Spleen (tissue), 11 donors: Measurements from ENCODE around the gene FMO1. TPM values are rescaled to one million over a fixed set of nuclear protein-coding genes. Genes with fewer than 3 reads are reported as not detected.

Experiments used
- DNase-seq: peaks from one replicate; pipeline ENCODE4 v3.0.0-alpha.2; 2020
- H3K27ac ChIP-seq, 8 donors: fragments of 200-600 bp; sonication (generic) in 7 of 8; 1 replicate in 4 of 8; 2 replicates in 4 of 8; pipeline versions ENCODE4 v1.5.0 to v1.8.0; 2016 to 2021; ENCODE audit warnings: inconsistent platforms in 4 of 8, mild to moderate bottlenecking in 4 of 8, moderate library complexity in 1 of 8
- H3K27me3 ChIP-seq, 7 donors: fragments of 200-600 bp; sonication (generic) in 6 of 7; replicated peaks in 1 of 7; 1 replicate in 4 of 7; 2 replicates in 3 of 7; pipeline versions ENCODE4 v1.5.0 to v1.8.0; 2016 to 2021; ENCODE audit warnings: inconsistent platforms in 3 of 7, mild to moderate bottlenecking in 1 of 7
- H3K36me3 ChIP-seq, 6 donors: fragments of 200-600 bp; sonication (generic) in 5 of 6; 1 replicate in 4 of 6; 2 replicates in 2 of 6; pipeline versions ENCODE4 v1.5.0 to v1.8.0; 2016 to 2021; ENCODE audit warnings: inconsistent platforms in 2 of 6
- H3K4me1 ChIP-seq, 6 donors: fragments of 200-600 bp; sonication (generic) in 5 of 6; 1 replicate in 3 of 6; 2 replicates in 3 of 6; pipeline versions ENCODE4 v1.5.0 to v1.8.0; 2016 to 2021; ENCODE audit warnings: inconsistent platforms in 3 of 6
- H3K4me3 ChIP-seq, 8 donors: fragments of 200-600 bp; sonication (generic) in 7 of 8; 1 replicate in 4 of 8; 2 replicates in 4 of 8; pipeline versions ENCODE4 v1.5.0 to v1.8.0; 2016 to 2021; ENCODE audit warnings: inconsistent platforms in 4 of 8, mild to moderate bottlenecking in 4 of 8, moderate library complexity in 2 of 8
- H3K9me3 ChIP-seq, 8 donors: fragments of 200-600 bp; sonication (generic) in 7 of 8; 1 replicate in 4 of 8; 2 replicates in 4 of 8; pipeline versions ENCODE4 v1.5.0 to v1.8.0; 2016 to 2021; ENCODE audit warnings: inconsistent platforms in 4 of 8
- POLR2A ChIP-seq, 3 donors: fragments of 450-650 bp; IDR thresholded peaks; one replicate each; pipeline ENCODE4 v1.5.1; 2017; ENCODE audit warnings: antibody characterized with exemption in 3 of 3, mild to moderate bottlenecking in 1 of 3
- POLR2AphosphoS5 ChIP-seq, 3 donors: sonication (generic); formaldehyde crosslinking; IDR thresholded peaks; one replicate each; pipeline ENCODE4 v1.5.1; 2017; ENCODE audit warnings: antibody characterized with exemption in 3 of 3
- WGBS, 5 donors: extraction: QIAGEN DNeasy Blood & Tissue Kit in 3 of 5; methylation state at CpG; one replicate each; pipeline versions ENCODE4 v1.1.5 to v1.1.7; 2013 to 2018; 5-methylcytosine and 5-hydroxymethylcytosine counted together
- intact Hi-C: fragments of 100-400 bp; cut with DNase I; formaldehyde crosslinking; loops from one replicate; pipeline ENCODE4 v1.15.0; 2023; ENCODE audit warnings: low total_unique reads
- polyA plus RNA-seq, 3 donors: library from polyadenylated mRNA; stranded (reverse); fragments of 200-250 nt; gene quantifications; one replicate each; pipeline ENCODE4 v1.2.1, GENCODE V29; 2013
- total RNA-seq, 7 donors: library from RNA; depleted of rRNA in 3 of 7; stranded (reverse); fragments of >200 nt in 3 of 7; fragmentation: NEBNext Ultra II Directional in 4 of 7; extraction: Animal tissue kit (Norgen Biotek cat#: 25700) in 4 of 7; gene quantifications; one replicate each; pipeline versions ENCODE4 v1.1.0 to v1.2.1, GENCODE V29; 2016 to 2021
- TF ChIP-seq, protein P1 (sequence below), 11 experiments: fragments of 200-600 bp in 7 of 11; fragments of 450-650 bp in 4 of 11; sonication (generic) in 4 of 11; IDR thresholded peaks in 8 of 11; conservative IDR thresholded peaks in 3 of 11; 1 replicate in 7 of 11; 2 replicates in 4 of 11; pipeline versions ENCODE4 v1.4.0 to v1.8.0; 2016 to 2021; ENCODE audit warnings: antibody characterized with exemption in 11 of 11, inconsistent platforms in 4 of 11, mild to moderate bottlenecking in 1 of 11
- donor health status: healthy with polysubstance abuse.
- donor health status: DM: no; HTN: no; CAD: no; lungs with moderate emphysema.
- donor health status: DM: no; HTN: no; CAD: no.
- donor health status: Bipolar disorder and iron deficiency.
- donor health status: healthy.
- donor health status: DM: no; HTN: no; CAD: no.
- donor health status: DM: yes; HTN: yes; CAD: no.

FMO1 gene
- total and polyA plus RNA-seq, 10 donors, result 0.17 to 0.30 (median 0.22) TPM; not detected in 7

DNA sequence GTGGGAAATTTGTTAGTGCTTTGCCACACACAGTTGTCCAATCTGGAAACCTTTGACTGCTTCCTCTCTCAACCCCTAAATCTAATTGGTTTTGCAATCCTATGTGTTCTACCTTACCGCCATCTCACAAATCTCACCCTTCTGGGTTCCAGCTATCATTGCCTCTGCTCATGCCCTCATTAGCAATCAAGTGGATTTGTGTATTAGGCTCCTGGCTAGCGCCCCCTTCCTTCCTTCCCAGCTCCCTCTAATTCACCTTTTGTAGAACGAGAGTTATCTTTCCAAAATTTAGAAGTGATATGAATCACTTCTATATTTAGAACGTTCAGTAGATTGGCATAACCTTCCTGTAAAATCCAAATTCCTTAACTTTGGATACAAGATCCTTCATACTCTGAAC is 18.6 kb downstream of the FMO1 start:
- Histone ChIP-seq H3K9me3 (peaks cover 0 to 5% (median 0%) of the 10 kb centered on the region in 8 donors), H3K27ac (no peak overlapping the region), H3K4me1 (no peaks in the 10 kb centered on the region), H3K4me3 (no peak overlapping the region), H3K27me3 (no peaks in the 10 kb centered on the region), H3K36me3 (no peaks in the 10 kb centered on the region)
- no peak for DNase-seq
- WGBS, 5 donors, result 64 to 78% (median 73%) methylated on average over 4 of the region's 4 CpGs
- intact Hi-C loops, result no loop called here
- TF ChIP-seq, protein P1, sequence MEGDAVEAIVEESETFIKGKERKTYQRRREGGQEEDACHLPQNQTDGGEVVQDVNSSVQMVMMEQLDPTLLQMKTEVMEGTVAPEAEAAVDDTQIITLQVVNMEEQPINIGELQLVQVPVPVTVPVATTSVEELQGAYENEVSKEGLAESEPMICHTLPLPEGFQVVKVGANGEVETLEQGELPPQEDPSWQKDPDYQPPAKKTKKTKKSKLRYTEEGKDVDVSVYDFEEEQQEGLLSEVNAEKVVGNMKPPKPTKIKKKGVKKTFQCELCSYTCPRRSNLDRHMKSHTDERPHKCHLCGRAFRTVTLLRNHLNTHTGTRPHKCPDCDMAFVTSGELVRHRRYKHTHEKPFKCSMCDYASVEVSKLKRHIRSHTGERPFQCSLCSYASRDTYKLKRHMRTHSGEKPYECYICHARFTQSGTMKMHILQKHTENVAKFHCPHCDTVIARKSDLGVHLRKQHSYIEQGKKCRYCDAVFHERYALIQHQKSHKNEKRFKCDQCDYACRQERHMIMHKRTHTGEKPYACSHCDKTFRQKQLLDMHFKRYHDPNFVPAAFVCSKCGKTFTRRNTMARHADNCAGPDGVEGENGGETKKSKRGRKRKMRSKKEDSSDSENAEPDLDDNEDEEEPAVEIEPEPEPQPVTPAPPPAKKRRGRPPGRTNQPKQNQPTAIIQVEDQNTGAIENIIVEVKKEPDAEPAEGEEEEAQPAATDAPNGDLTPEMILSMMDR (IDR thresholded peaks at IDR 0.05 in 8 of 11, conservative IDR thresholded peaks at IDR 0.05 in 3 of 11), result no peak
- TF ChIP-seq POLR2AphosphoS5 (IDR thresholded peaks at IDR 0.05) (no peak), POLR2A (IDR thresholded peaks at IDR 0.05) (no peak)

DNA sequence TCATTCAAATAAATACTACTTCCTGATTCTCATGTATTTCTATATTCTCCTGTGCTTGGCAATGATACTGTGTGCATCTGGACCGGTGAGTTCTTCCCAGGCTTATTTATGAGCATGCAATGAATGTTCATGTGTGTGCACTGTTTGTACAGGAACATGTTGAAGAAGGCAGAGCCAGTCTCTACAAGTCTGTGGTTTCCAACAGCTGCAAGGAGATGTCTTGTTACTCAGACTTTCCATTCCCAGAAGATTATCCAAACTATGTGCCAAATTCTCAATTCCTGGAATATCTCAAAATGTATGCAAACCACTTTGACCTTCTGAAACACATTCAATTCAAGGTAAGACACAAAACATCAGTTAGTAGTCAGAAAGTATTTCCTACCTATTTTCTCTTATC is 19.1 kb downstream of the FMO1 start:
- H3K36me3 ChIP-seq, result no peaks in the 10 kb centered on the region
- TF ChIP-seq POLR2AphosphoS5 (IDR thresholded peaks at IDR 0.05) (no peak), POLR2A (IDR thresholded peaks at IDR 0.05) (no peak)
- TF ChIP-seq, protein P1 (IDR thresholded peaks at IDR 0.05 in 8 of 11, conservative IDR thresholded peaks at IDR 0.05 in 3 of 11), result no peak
- peaks cover 0 to 6% (median 0%) of the 10 kb centered on the region in 8 donors for H3K9me3 ChIP-seq
- no peak for DNase-seq
- intact Hi-C loops, result no loop called here
- no peak overlapping the region for H3K27ac ChIP-seq
- no peak overlapping the region for H3K4me3 ChIP-seq
- no peaks in the 10 kb centered on the region for H3K27me3 ChIP-seq
- H3K4me1 ChIP-seq, result no peaks in the 10 kb centered on the region
- 68 to 89% (median 82%) methylated on average over 1 of the region's 1 CpG for WGBS, 5 donors

DNA sequence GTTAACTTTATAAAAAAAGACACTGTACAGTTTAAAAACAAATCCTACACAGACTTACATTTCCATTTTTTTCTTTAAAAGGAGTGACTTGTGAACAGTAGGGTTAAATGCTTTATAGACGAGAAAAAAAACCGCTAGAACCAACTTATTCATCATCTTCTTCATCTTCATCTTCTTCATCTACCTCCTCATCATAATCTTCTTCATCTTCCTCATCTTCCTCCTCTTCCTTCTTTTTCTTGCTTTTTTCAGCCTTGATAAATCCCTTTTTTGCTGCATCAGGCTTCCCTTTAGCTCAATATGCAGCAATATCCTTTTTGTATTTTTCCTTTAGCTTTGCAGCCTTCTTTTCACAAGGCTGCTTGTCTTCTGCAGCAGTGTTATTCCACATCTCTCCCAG is 22.5 kb downstream of the FMO1 start:
- peaks cover 0 to 6% (median 0%) of the 10 kb centered on the region in 8 donors for H3K9me3 ChIP-seq
- WGBS, 5 donors, result 89 to 92% (median 89%) methylated on average over 2 of the region's 2 CpGs
- intact Hi-C loops, result no loop called here
- no peaks in the 10 kb centered on the region for H3K27me3 ChIP-seq
- no peak for DNase-seq
- H3K27ac ChIP-seq, result no peak overlapping the region
- no peaks in the 10 kb centered on the region for H3K36me3 ChIP-seq
- TF ChIP-seq POLR2AphosphoS5 (IDR thresholded peaks at IDR 0.05) (no peak), POLR2A (IDR thresholded peaks at IDR 0.05) (no peak)
- TF ChIP-seq, protein P1 (IDR thresholded peaks at IDR 0.05 in 8 of 11, conservative IDR thresholded peaks at IDR 0.05 in 3 of 11), result no peak
- H3K4me1 ChIP-seq, result no peaks in the 10 kb centered on the region
- no peak overlapping the region for H3K4me3 ChIP-seq

DNA sequence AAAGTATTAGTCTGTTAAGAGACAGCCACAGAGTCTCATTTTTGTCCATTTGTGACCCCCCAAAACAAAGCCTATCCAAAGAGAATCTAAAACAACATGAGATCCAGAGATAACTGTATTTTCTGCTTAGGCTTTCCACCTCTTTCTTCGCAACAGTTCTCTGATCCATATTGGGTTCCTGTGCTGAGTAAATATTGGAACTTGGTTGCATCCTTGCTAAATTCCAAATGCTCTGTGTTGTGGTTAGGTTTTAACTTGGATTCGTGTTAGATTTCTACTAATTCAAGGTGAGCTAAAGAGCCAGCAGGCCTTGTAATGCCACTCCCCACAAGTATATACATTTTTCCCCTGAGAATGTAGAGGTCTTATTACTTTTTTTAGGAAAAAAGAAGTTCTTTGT is 29.2 kb downstream of the FMO1 start:
- H3K36me3 ChIP-seq, result no peaks in the 10 kb centered on the region
- H3K9me3 ChIP-seq, result no peaks in the 10 kb centered on the region
- H3K27me3 ChIP-seq, result no peaks in the 10 kb centered on the region
- TF ChIP-seq, protein P1 (IDR thresholded peaks at IDR 0.05 in 8 of 11, conservative IDR thresholded peaks at IDR 0.05 in 3 of 11), result no peak
- TF ChIP-seq POLR2AphosphoS5 (IDR thresholded peaks at IDR 0.05), result no peak
- TF ChIP-seq POLR2A (IDR thresholded peaks at IDR 0.05), result no peak
- no peak overlapping the region for H3K4me3 ChIP-seq
- DNase-seq, result no peak
- intact Hi-C loops, result no loop called here
- no peak overlapping the region for H3K27ac ChIP-seq
- peaks cover 0 to 6% (median 0%) of the 10 kb centered on the region in 6 donors for H3K4me1 ChIP-seq
- WGBS, 5 donors, result 77 to 99% (median 86%) methylated on average over 2 of the region's 2 CpGs
